Measurements from ENCODE around the gene GBGT1. TPM values are rescaled to one million over a fixed set of nuclear protein-coding genes. Genes with fewer than 3 reads are reported as not detected.

GBGT1 gene
- total RNA-seq, 1 donor = 3.3 TPM

DNA sequence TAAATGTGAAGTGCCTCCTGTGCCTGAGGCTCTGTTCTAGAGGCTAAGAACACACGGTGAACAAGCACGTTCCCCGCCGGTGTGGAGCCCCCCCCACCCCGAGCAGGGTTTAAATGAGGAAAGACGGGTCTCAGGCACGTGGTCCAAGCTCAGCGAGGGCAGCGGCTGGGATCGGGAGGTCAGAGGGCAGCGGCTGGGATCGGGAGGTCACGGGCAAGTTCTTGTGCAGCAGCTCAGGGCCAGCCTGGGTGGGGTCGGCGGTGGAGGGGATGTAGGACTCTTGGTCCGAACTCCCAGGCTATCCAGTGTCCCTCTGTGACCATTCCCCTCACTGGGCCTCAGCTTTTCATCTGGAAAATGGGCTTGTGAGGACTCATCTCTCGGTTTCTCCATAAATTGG lies 2.7 kb upstream of the GBGT1 start:
- peaks cover 6% of the 10 kb centered on the region for H3K27me3 ChIP-seq (ENCODE audit: insufficient read depth, low read length)
- no peak for DNase-seq (ENCODE audit: insufficient read length, low spot score, missing footprints)
- no peak overlapping the region for H3K27ac ChIP-seq (ENCODE audit: low read depth, low read length)
- no peak overlapping the region for H3K4me3 ChIP-seq (ENCODE audit: insufficient read depth, low read length)
- H3K9me3 ChIP-seq (ENCODE audit: low read depth, low read length) = no peaks in the 10 kb centered on the region
- no peaks in the 10 kb centered on the region for H3K36me3 ChIP-seq (ENCODE audit: insufficient read depth, low read length)
- H2AFZ ChIP-seq (ENCODE audit: low read length) = no peak overlapping the region
- no peak overlapping the region for H3K4me2 ChIP-seq (ENCODE audit: insufficient read depth, low read length)
- H3K79me2 ChIP-seq (ENCODE audit: insufficient read depth, low read length) = no peaks in the 10 kb centered on the region
- H3K4me1 ChIP-seq (ENCODE audit: insufficient read depth, low read length) = peaks cover 8% of the 10 kb centered on the region
- no peaks in the 10 kb centered on the region for H4K20me1 ChIP-seq (ENCODE audit: insufficient read depth, low read length)
- TF ChIP-seq, protein P1, sequence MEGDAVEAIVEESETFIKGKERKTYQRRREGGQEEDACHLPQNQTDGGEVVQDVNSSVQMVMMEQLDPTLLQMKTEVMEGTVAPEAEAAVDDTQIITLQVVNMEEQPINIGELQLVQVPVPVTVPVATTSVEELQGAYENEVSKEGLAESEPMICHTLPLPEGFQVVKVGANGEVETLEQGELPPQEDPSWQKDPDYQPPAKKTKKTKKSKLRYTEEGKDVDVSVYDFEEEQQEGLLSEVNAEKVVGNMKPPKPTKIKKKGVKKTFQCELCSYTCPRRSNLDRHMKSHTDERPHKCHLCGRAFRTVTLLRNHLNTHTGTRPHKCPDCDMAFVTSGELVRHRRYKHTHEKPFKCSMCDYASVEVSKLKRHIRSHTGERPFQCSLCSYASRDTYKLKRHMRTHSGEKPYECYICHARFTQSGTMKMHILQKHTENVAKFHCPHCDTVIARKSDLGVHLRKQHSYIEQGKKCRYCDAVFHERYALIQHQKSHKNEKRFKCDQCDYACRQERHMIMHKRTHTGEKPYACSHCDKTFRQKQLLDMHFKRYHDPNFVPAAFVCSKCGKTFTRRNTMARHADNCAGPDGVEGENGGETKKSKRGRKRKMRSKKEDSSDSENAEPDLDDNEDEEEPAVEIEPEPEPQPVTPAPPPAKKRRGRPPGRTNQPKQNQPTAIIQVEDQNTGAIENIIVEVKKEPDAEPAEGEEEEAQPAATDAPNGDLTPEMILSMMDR (IDR thresholded peaks at IDR 0.05; ENCODE audit: extremely low read depth, low read depth, low read length) = no peak

DNA sequence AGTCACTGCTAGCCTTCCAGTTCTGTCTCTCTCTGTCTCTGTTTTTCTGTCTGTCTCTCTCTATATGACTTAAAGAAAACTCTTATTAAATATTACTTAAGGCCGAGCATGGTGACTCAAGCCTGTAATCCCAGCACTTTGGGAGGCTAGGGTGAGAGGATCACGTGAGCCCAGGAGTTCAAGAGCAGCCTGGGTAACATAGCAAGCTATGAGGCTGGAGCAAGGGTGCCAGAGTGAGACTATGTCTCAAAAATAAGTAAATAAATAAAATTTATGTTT lies 1.7 kb upstream of the GBGT1 start:
- Histone ChIP-seq H3K27ac (ENCODE audit: low read depth, low read length) (no peak overlapping the region), H3K27me3 (ENCODE audit: insufficient read depth, low read length) (peaks cover 6% of the 10 kb centered on the region), H3K79me2 (ENCODE audit: insufficient read depth, low read length) (no peaks in the 10 kb centered on the region), H2AFZ (ENCODE audit: low read length) (no peak overlapping the region), H3K4me2 (ENCODE audit: insufficient read depth, low read length) (no peak overlapping the region), H4K20me1 (ENCODE audit: insufficient read depth, low read length) (no peaks in the 10 kb centered on the region), H3K36me3 (ENCODE audit: insufficient read depth, low read length) (no peaks in the 10 kb centered on the region), H3K4me3 (ENCODE audit: insufficient read depth, low read length) (no peak overlapping the region), H3K9me3 (ENCODE audit: low read depth, low read length) (no peaks in the 10 kb centered on the region), H3K4me1 (ENCODE audit: insufficient read depth, low read length) (peaks cover 8% of the 10 kb centered on the region)
- DNase-seq (ENCODE audit: insufficient read length, low spot score, missing footprints) = no peak
- TF ChIP-seq, protein P1 (IDR thresholded peaks at IDR 0.05; ENCODE audit: extremely low read depth, low read depth, low read length) = no peak

DNA sequence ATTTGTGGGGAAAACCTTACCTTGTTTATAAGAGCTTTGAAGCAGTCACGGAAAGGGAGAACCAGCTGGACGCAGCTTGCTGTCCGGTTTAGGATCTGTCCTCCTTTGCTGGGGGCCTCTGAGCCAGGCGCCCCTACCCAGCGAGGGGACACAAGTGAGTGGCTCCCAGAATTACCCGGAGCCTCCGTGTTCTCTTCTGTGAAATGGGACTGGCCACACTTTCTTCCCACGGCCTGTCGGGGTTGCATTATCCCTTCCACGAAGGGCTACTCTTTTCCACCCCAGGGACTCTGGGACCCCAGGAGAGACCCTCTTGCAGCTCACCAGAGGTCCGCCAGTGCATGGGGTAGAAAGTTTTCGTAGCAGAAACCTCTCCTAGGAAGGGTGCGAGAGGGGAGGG lies 477 bp upstream of the GBGT1 start:
- peaks cover 8% of the 10 kb centered on the region for H3K4me1 ChIP-seq (ENCODE audit: insufficient read depth, low read length)
- no peaks in the 10 kb centered on the region for H3K9me3 ChIP-seq (ENCODE audit: low read depth, low read length)
- peak overlapping the region; percentile 81 for H3K4me2 ChIP-seq (ENCODE audit: insufficient read depth, low read length)
- peaks cover 6% of the 10 kb centered on the region for H3K27me3 ChIP-seq (ENCODE audit: insufficient read depth, low read length)
- peak overlapping the region; percentile 75 for H3K4me3 ChIP-seq (ENCODE audit: insufficient read depth, low read length)
- H3K36me3 ChIP-seq (ENCODE audit: insufficient read depth, low read length) = no peaks in the 10 kb centered on the region
- no peak overlapping the region for H3K27ac ChIP-seq (ENCODE audit: low read depth, low read length)
- TF ChIP-seq, protein P1 (IDR thresholded peaks at IDR 0.05; ENCODE audit: extremely low read depth, low read depth, low read length) = no peak
- no peak for DNase-seq (ENCODE audit: insufficient read length, low spot score, missing footprints)
- no peaks in the 10 kb centered on the region for H3K79me2 ChIP-seq (ENCODE audit: insufficient read depth, low read length)
- H4K20me1 ChIP-seq (ENCODE audit: insufficient read depth, low read length) = no peaks in the 10 kb centered on the region
- H2AFZ ChIP-seq (ENCODE audit: low read length) = peak overlapping the region; percentile 77

DNA sequence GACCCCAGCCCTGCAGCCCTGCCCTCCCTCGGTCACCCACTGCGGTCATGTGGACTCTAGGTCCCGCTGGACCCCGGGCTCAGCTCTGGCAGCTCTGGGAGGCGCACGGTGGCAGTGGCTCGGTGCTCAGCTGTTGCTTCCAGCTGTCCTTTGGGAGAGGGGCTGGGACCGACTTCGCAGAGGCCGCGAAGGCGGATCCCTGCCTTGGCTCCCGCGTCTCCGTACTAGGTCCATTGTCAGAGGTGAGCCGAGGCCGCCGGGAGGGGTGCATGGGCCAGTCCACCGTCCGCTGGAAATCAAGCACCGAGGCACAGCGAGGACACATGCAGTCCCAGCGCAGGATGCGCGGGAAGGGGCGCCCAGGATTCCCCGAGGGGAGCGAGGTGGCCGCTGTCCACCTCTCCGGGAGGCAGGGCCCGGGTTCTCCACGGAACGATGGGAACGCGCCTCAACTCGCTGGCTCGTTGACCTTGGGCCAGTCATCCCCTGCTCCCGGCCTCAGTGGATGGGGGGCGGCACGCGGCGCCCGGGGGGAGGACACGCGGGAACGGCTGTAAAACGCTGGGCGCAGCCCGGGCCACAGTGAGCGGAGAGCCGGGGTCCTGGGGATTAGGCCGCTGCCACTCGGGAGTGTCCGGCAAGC lies 732 bp downstream of the GBGT1 start:
- H3K4me1 ChIP-seq (ENCODE audit: insufficient read depth, low read length) = peaks cover 8% of the 10 kb centered on the region
- H3K36me3 ChIP-seq (ENCODE audit: insufficient read depth, low read length) = no peaks in the 10 kb centered on the region
- peak overlapping the region; percentile 75 for H3K4me3 ChIP-seq (ENCODE audit: insufficient read depth, low read length)
- H3K4me2 ChIP-seq (ENCODE audit: insufficient read depth, low read length) = peak overlapping the region; percentile 81
- H3K79me2 ChIP-seq (ENCODE audit: insufficient read depth, low read length) = no peaks in the 10 kb centered on the region
- TF ChIP-seq, protein P1 (IDR thresholded peaks at IDR 0.05; ENCODE audit: extremely low read depth, low read depth, low read length) = no peak
- H3K27me3 ChIP-seq (ENCODE audit: insufficient read depth, low read length) = peaks cover 6% of the 10 kb centered on the region
- H2AFZ ChIP-seq (ENCODE audit: low read length) = no peak overlapping the region
- H3K9me3 ChIP-seq (ENCODE audit: low read depth, low read length) = no peaks in the 10 kb centered on the region
- no peaks in the 10 kb centered on the region for H4K20me1 ChIP-seq (ENCODE audit: insufficient read depth, low read length)
- no peak overlapping the region for H3K27ac ChIP-seq (ENCODE audit: low read depth, low read length)
- DNase-seq (ENCODE audit: insufficient read length, low spot score, missing footprints) = peak; percentile 81
